ENCODE data around the gene TMEM132A.

- TF ChIP-seq ATF2 (CRISPR knock-in tag; IDR thresholded peaks at IDR 0.05), result no peak
- TF ChIP-seq POLR2AphosphoS5 (IDR thresholded peaks at IDR 0.05; ENCODE audit: control insufficient read depth, insufficient read depth, low read depth, low read length), result no peak
- no peak for TF ChIP-seq TAL1 (IDR thresholded peaks at IDR 0.05)
- no peak for TF ChIP-seq ZBTB1 (CRISPR knock-in tag; IDR thresholded peaks at IDR 0.05; ENCODE audit: borderline replicate concordance, low read depth)
- no peak for TF ChIP-seq MYNN (IDR thresholded peaks at IDR 0.05)
- no peak for TF ChIP-seq MYNN (CRISPR knock-in tag; IDR thresholded peaks at IDR 0.05)
- TF ChIP-seq, protein P1, sequence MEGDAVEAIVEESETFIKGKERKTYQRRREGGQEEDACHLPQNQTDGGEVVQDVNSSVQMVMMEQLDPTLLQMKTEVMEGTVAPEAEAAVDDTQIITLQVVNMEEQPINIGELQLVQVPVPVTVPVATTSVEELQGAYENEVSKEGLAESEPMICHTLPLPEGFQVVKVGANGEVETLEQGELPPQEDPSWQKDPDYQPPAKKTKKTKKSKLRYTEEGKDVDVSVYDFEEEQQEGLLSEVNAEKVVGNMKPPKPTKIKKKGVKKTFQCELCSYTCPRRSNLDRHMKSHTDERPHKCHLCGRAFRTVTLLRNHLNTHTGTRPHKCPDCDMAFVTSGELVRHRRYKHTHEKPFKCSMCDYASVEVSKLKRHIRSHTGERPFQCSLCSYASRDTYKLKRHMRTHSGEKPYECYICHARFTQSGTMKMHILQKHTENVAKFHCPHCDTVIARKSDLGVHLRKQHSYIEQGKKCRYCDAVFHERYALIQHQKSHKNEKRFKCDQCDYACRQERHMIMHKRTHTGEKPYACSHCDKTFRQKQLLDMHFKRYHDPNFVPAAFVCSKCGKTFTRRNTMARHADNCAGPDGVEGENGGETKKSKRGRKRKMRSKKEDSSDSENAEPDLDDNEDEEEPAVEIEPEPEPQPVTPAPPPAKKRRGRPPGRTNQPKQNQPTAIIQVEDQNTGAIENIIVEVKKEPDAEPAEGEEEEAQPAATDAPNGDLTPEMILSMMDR (IDR thresholded peaks at IDR 0.05 in 2 of 3, conservative IDR thresholded peaks at IDR 0.05 in 1 of 3; ENCODE audit: insufficient read depth in 2 of 3, low read depth in 1 of 3, low read length in 3 of 3), result no peak
- no peak for TF ChIP-seq EHMT2 (IDR thresholded peaks at IDR 0.05)
These were observed 21.6 kb upstream of the TMEM132A start for GRCh38 chr11:60902625-60903024.
